HepG2 (cell line): Measurements from ENCODE around the gene ZNF804A. TPM values are rescaled to one million over a fixed set of nuclear protein-coding genes. Genes with fewer than 3 reads are reported as not detected.

Experiments
- ATAC-seq: fragments of 200-7000 bp; cut with Tn5 transposase; 3 replicates; pipeline ENCODE4 v1.9.1; 2020; ENCODE audit warnings: mild to moderate bottlenecking, moderate library complexity
- BruUV-seq: library from RNA; stranded (reverse); fragments of 400-500 nt; replicated peaks from 2 replicates; lab custom pipeline; 2021; lab: Mats Ljungman, UMichigan
- CTCF ChIA-PET: fragments of 300-600 bp; formaldehyde crosslinking; extraction: SDS; loops from one replicate; lab custom pipeline; 2021; ENCODE audit warnings: low total read pairs, inconsistent platforms, low intra/inter-chr PET ratio; lab: Yijun Ruan, JAX
- POLR2A ChIA-PET: fragments of 350-600 bp; sonication (Branson Sonifier 250); formaldehyde crosslinking; loops from one replicate; lab custom pipeline; 2020; ENCODE audit warnings: antibody characterized with exemption, inconsistent platforms; lab: Yijun Ruan, JAX
- DNase-seq: peaks from one replicate; pipeline ENCODE4 v3.0.0-alpha.2; 2015; ENCODE audit warnings: low spot score
- FAIRE-seq: peaks from 3 replicates; lab custom pipeline; 2011; peaks lifted over from hg19 to GRCh38; lab: Jason Lieb, UNC
- H2AFZ ChIP-seq: one replicate; pipeline ENCODE4 v1.6.1; 2011; ENCODE audit warnings: low read length, inconsistent platforms
- H3K27ac ChIP-seq: fragments of 300-600 bp; 3 replicates; pipeline ENCODE4 v1.8.0; 2011; ENCODE audit warnings: mixed run types, mild to moderate bottlenecking, mixed read lengths, low read length, inconsistent platforms; ENCODE audit not compliant: insufficient read depth; ENCODE audit errors: extremely low read length
- H3K27me3 ChIP-seq, 2 experiments: fragments of 200-600 bp in 1 of 2; 2 replicates in 1 of 2; 3 replicates in 1 of 2; pipeline versions ENCODE4 v1.6.0 to v1.8.0; 2011; ENCODE audit warnings: low read length in 2 of 2, mild to moderate bottlenecking in 2 of 2, moderate library complexity in 2 of 2, inconsistent platforms in 1 of 2; ENCODE audit not compliant: insufficient read depth in 2 of 2, control insufficient read depth in 1 of 2
- H3K36me3 ChIP-seq, 2 experiments: fragments of 200-600 bp in 1 of 2; replicated peaks in 1 of 2; 2 replicates in 1 of 2; 3 replicates in 1 of 2; pipeline versions ENCODE4 v1.5.1 to v1.8.0; 2011; ENCODE audit warnings: low read length in 2 of 2, inconsistent platforms in 1 of 2; ENCODE audit not compliant: insufficient read depth in 2 of 2, control insufficient read depth in 1 of 2
- H3K4me1 ChIP-seq: 2 replicates; pipeline ENCODE4 v1.5.1; 2012; ENCODE audit warnings: low read length, inconsistent platforms; ENCODE audit not compliant: insufficient read depth
- H3K4me2 ChIP-seq: 2 replicates; pipeline ENCODE4 v1.6.0; 2011; ENCODE audit warnings: low read depth, low read length, inconsistent platforms
- H3K4me3 ChIP-seq, 3 experiments: fragments of 200-600 bp in 1 of 3; sonication (generic), shearing (Covaris generic) in 1 of 3; replicated peaks in 1 of 3; 2 replicates each; pipeline ENCODE4 v1.5.1; 2011 to 2016; ENCODE audit warnings: low read length in 3 of 3, inconsistent platforms in 2 of 3, low read depth in 2 of 3, mild to moderate bottlenecking in 2 of 3, control low read depth in 1 of 3, mixed read lengths in 1 of 3; ENCODE audit not compliant: insufficient read depth in 1 of 3
- H3K79me2 ChIP-seq: one replicate; pipeline ENCODE4 v1.6.1; 2011; ENCODE audit warnings: low read length, inconsistent platforms; ENCODE audit not compliant: insufficient read depth
- H3K9ac ChIP-seq: 2 replicates; pipeline ENCODE4 v1.6.0; 2011; ENCODE audit warnings: mild to moderate bottlenecking, low read depth, low read length, inconsistent platforms; ENCODE audit not compliant: insufficient read depth
- H3K9me3 ChIP-seq: 2 replicates; pipeline ENCODE4 v1.5.1; 2012; ENCODE audit warnings: mild to moderate bottlenecking, low read length
- H4K20me1 ChIP-seq: 2 replicates; pipeline ENCODE4 v1.6.0; 2011; ENCODE audit warnings: inconsistent platforms, mild to moderate bottlenecking, low read length, moderate library complexity; ENCODE audit not compliant: insufficient read depth
- CEBPG ChIP-seq: IDR thresholded peaks from 2 replicates; pipeline ENCODE4 v1.6.1; 2016
- EHMT2 ChIP-seq: fragments of 200-600 bp; sonication (generic); IDR thresholded peaks from 2 replicates; pipeline ENCODE4 v1.7.0; 2017; ENCODE audit warnings: antibody characterized with exemption, low read depth, low read length, borderline replicate concordance
- KDM6A ChIP-seq: IDR thresholded peaks from 2 replicates; pipeline ENCODE4 v1.6.1; 2016; ENCODE audit warnings: low read depth
- MBNL3 ChIP-seq: fragments of 250-450 bp; sonication (Bioruptor Pico); conservative IDR thresholded peaks from 2 replicates; pipeline ENCODE4 v1.8.0; 2022; ENCODE audit warnings: mild to moderate bottlenecking, inconsistent platforms
- SIX1 ChIP-seq: sonication (generic); formaldehyde crosslinking; IDR thresholded peaks from 2 replicates; pipeline ENCODE4 v1.4.0; 2020; ENCODE audit warnings: missing genetic modification reagents, borderline replicate concordance
- SOX13 ChIP-seq, 3 experiments: fragments of 450-650 bp in 1 of 3; sonication (generic) in 1 of 3; formaldehyde crosslinking in 1 of 3; IDR thresholded peaks in 2 of 3; conservative IDR thresholded peaks in 1 of 3; 2 replicates each; pipeline versions ENCODE4 v1.5.0 to v1.6.1; 2016 to 2020; ENCODE audit warnings: antibody characterized with exemption in 1 of 3, mild to moderate bottlenecking in 1 of 3, missing compliant biosample characterization in 1 of 3, missing genetic modification reagents in 1 of 3, moderate library complexity in 1 of 3
- SP5 ChIP-seq: IDR thresholded peaks from 2 replicates; pipeline ENCODE4 v1.6.1; 2016; ENCODE audit warnings: low read depth, borderline replicate concordance
- ZMYM4 ChIP-seq: sonication (generic); formaldehyde crosslinking; IDR thresholded peaks from 2 replicates; pipeline ENCODE4 v1.8.1; 2023; ENCODE audit warnings: mild to moderate bottlenecking, missing genetic modification reagents
- ZNF292 ChIP-seq: sonication (generic); formaldehyde crosslinking; IDR thresholded peaks from 2 replicates; pipeline ENCODE4 v1.8.1; 2022; ENCODE audit warnings: mild to moderate bottlenecking, low read depth, missing genetic modification reagents, borderline replicate concordance
- ZNF317 ChIP-seq: sonication (generic); formaldehyde crosslinking; IDR thresholded peaks from 2 replicates; pipeline ENCODE4 v1.5.0; 2020; ENCODE audit warnings: mild to moderate bottlenecking, missing genetic modification reagents
- ZNF451 ChIP-seq: sonication (generic); formaldehyde crosslinking; IDR thresholded peaks from 2 replicates; pipeline ENCODE4 v1.5.0; 2020; ENCODE audit warnings: mild to moderate bottlenecking, missing genetic modification reagents
- ZNF543 ChIP-seq: sonication (generic); formaldehyde crosslinking; IDR thresholded peaks from 2 replicates; pipeline ENCODE4 v1.4.0; 2020; ENCODE audit warnings: mild to moderate bottlenecking, missing genetic modification reagents
- WGBS: methylation state at CpG from one replicate; pipeline ENCODE4 v1.1.6; 2017; ENCODE audit warnings: low lambda C conversion rate; 5-methylcytosine and 5-hydroxymethylcytosine counted together
- in situ Hi-C: cut with HindIII; loops from 2 replicates; pipeline ENCODE4 v1.10.0; 2017; ENCODE audit warnings: low pct_unique_long_range_greater_than_20kb; ENCODE audit not compliant: extremely low pct_ligation_motif_present
- intact Hi-C: fragments of 100-400 bp; cut with micrococcal nuclease; formaldehyde crosslinking; loops from one replicate; pipeline ENCODE4 v1.10.0; 2022; ENCODE audit not compliant: unreplicated experiment
- polyA plus RNA-seq, 8 experiments: library from polyadenylated mRNA; depleted of rRNA in 3 of 8; stranded (reverse) in 7 of 8; unstranded in 1 of 8; fragments of >200 nt; fragmentation: Illumina TruSeq in 4 of 8; extraction: Trizol in 4 of 8; gene quantifications; 2 replicates each; pipeline versions ENCODE4 v1.2.1 to v1.2.3, GENCODE V29; 2011 to 2016; ENCODE audit warnings: low read depth in 4 of 8, missing spikeins in 1 of 8, mixed read lengths in 1 of 8; ENCODE audit not compliant: insufficient read depth in 1 of 8
- total RNA-seq, 5 experiments: library from RNA; depleted of rRNA; stranded (reverse); fragments of >200 nt; fragmentation: Illumina TruSeq; extraction: Trizol; gene quantifications; 2 replicates each; pipeline ENCODE4 v1.2.3, GENCODE V29; 2016; ENCODE audit warnings: low read depth in 1 of 5
- TF ChIP-seq, protein P1 (sequence below): IDR thresholded peaks from 2 replicates; pipeline ENCODE4 v1.6.1; 2016; ENCODE audit warnings: low read depth, control low read depth
- TF ChIP-seq, protein P2 (sequence below): IDR thresholded peaks from 2 replicates; pipeline ENCODE4 v1.6.1; 2016; ENCODE audit warnings: missing compliant biosample characterization, missing genetic modification reagents, borderline replicate concordance
- TF ChIP-seq, protein P3 (sequence below): sonication (generic); formaldehyde crosslinking; IDR thresholded peaks from 2 replicates; pipeline ENCODE4 v1.4.0; 2020; ENCODE audit warnings: missing genetic modification reagents, borderline replicate concordance
- TF ChIP-seq, protein P4 (sequence below): sonication (generic); formaldehyde crosslinking; IDR thresholded peaks from 2 replicates; pipeline ENCODE4 v1.9.0; 2021; ENCODE audit warnings: missing genetic modification reagents, mild to moderate bottlenecking, borderline replicate concordance

The ZNF804A gene
- total and polyA plus RNA-seq, 2 of the 13 experiments (the other 11 are each of a cell fraction or from before 2014, with no cell fraction given) = 0.07 to 0.09 TPM

DNA sequence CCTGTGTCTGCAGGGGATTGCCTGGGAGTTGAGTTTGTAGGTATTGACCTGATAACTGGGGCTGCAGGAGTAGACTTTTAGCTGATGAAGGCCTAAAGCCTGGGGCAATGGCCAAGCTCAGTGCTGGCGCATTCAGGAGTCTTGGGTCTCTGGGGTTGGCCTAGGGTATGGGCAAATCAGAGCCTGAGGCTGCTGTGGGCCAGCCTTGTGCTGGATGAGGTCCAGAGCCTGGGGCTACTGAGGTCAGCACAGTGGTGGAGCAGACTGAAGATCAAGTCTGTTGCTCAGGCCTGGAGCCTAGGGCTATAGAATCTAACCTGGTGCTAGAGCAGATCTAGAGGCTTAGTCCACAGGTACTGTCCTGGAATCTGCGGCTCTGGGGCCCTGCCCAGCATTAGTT lies 262.4 kb downstream of the ZNF804A start:
- no peaks in the 10 kb centered on the region for H3K4me1 ChIP-seq
- in situ Hi-C loops = no loop called here
- no peak for DNase-seq
- CTCF ChIA-PET = no interaction called here
- no peak overlapping the region for H3K4me3 ChIP-seq
- WGBS = 6% methylated on average over 2 of the region's 2 CpGs
- H3K27ac ChIP-seq = no peak overlapping the region
- no peak for FAIRE-seq
- no peaks in the 10 kb centered on the region for H3K27me3 ChIP-seq
- H3K36me3 ChIP-seq = no peaks in the 10 kb centered on the region
- ATAC-seq = no peak
- H3K79me2 ChIP-seq = no peaks in the 10 kb centered on the region
- H3K4me2 ChIP-seq = no peak overlapping the region
- no peak overlapping the region for H2AFZ ChIP-seq
- H3K9ac ChIP-seq = no peak overlapping the region
- POLR2A ChIA-PET = no interaction called here
- BruUV-seq = no TSS peak
- TF ChIP-seq SP5 (CRISPR knock-in tag) (no peak), SOX13 (IDR thresholded peaks at IDR 0.05) (no peak), SOX13 (CRISPR knock-in tag; conservative IDR thresholded peaks at IDR 0.05 in 1 of 2, IDR thresholded peaks at IDR 0.05 in 1 of 2) (no peak), EHMT2 (no peak), ZMYM4 (CRISPR knock-in tag) (no peak), ZNF451 (CRISPR knock-in tag) (no peak), ZNF292 (no peak), CEBPG (CRISPR knock-in tag) (no peak), MBNL3 (CRISPR knock-in tag) (no peak), KDM6A (CRISPR knock-in tag) (no peak), ZNF317 (CRISPR knock-in tag) (no peak), SIX1 (CRISPR knock-in tag) (no peak), ZNF543 (CRISPR knock-in tag) (no peak)
- TF ChIP-seq, protein P1, sequence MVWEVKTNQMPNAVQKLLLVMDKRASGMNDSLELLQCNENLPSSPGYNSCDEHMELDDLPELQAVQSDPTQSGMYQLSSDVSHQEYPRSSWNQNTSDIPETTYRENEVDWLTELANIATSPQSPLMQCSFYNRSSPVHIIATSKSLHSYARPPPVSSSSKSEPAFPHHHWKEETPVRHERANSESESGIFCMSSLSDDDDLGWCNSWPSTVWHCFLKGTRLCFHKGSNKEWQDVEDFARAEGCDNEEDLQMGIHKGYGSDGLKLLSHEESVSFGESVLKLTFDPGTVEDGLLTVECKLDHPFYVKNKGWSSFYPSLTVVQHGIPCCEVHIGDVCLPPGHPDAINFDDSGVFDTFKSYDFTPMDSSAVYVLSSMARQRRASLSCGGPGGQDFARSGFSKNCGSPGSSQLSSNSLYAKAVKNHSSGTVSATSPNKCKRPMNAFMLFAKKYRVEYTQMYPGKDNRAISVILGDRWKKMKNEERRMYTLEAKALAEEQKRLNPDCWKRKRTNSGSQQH (CRISPR knock-in tag) = no peak
- TF ChIP-seq, protein P2, sequence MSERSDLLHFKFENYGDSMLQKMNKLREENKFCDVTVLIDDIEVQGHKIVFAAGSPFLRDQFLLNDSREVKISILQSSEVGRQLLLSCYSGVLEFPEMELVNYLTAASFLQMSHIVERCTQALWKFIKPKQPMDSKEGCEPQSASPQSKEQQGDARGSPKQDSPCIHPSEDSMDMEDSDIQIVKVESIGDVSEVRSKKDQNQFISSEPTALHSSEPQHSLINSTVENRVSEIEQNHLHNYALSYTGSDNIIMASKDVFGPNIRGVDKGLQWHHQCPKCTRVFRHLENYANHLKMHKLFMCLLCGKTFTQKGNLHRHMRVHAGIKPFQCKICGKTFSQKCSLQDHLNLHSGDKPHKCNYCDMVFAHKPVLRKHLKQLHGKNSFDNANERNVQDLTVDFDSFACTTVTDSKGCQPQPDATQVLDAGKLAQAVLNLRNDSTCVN (CRISPR knock-in tag) = no peak
- TF ChIP-seq, protein P3, sequence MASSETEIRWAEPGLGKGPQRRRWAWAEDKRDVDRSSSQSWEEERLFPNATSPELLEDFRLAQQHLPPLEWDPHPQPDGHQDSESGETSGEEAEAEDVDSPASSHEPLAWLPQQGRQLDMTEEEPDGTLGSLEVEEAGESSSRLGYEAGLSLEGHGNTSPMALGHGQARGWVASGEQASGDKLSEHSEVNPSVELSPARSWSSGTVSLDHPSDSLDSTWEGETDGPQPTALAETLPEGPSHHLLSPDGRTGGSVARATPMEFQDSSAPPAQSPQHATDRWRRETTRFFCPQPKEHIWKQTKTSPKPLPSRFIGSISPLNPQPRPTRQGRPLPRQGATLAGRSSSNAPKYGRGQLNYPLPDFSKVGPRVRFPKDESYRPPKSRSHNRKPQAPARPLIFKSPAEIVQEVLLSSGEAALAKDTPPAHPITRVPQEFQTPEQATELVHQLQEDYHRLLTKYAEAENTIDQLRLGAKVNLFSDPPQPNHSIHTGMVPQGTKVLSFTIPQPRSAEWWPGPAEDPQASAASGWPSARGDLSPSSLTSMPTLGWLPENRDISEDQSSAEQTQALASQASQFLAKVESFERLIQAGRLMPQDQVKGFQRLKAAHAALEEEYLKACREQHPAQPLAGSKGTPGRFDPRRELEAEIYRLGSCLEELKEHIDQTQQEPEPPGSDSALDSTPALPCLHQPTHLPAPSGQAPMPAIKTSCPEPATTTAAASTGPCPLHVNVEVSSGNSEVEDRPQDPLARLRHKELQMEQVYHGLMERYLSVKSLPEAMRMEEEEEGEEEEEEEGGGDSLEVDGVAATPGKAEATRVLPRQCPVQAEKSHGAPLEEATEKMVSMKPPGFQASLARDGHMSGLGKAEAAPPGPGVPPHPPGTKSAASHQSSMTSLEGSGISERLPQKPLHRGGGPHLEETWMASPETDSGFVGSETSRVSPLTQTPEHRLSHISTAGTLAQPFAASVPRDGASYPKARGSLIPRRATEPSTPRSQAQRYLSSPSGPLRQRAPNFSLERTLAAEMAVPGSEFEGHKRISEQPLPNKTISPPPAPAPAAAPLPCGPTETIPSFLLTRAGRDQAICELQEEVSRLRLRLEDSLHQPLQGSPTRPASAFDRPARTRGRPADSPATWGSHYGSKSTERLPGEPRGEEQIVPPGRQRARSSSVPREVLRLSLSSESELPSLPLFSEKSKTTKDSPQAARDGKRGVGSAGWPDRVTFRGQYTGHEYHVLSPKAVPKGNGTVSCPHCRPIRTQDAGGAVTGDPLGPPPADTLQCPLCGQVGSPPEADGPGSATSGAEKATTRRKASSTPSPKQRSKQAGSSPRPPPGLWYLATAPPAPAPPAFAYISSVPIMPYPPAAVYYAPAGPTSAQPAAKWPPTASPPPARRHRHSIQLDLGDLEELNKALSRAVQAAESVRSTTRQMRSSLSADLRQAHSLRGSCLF (CRISPR knock-in tag) = no peak
- TF ChIP-seq, protein P4, sequence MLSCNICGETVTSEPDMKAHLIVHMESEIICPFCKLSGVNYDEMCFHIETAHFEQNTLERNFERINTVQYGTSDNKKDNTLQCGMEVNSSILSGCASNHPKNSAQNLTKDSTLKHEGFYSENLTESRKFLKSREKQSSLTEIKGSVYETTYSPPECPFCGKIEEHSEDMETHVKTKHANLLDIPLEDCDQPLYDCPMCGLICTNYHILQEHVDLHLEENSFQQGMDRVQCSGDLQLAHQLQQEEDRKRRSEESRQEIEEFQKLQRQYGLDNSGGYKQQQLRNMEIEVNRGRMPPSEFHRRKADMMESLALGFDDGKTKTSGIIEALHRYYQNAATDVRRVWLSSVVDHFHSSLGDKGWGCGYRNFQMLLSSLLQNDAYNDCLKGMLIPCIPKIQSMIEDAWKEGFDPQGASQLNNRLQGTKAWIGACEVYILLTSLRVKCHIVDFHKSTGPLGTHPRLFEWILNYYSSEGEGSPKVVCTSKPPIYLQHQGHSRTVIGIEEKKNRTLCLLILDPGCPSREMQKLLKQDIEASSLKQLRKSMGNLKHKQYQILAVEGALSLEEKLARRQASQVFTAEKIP (CRISPR knock-in tag) = no peak
- no peaks in the 10 kb centered on the region for H4K20me1 ChIP-seq
- H3K9me3 ChIP-seq = peaks cover 52% of the 10 kb centered on the region
- intact Hi-C loops = no loop called here
